SK-N-SH (cell line): ENCODE results near the gene PDE6A. TPM values are rescaled to one million over a fixed set of nuclear protein-coding genes. Genes with fewer than 3 reads are reported as not detected.

Experiments used
- CTCF ChIA-PET: fragments of 300-600, 350-600 bp; formaldehyde crosslinking; extraction: SDS; loops from one replicate; lab custom pipeline; 2021; lab: Yijun Ruan, JAX
- POLR2A ChIA-PET: fragments of 350-600 bp; sonication (Branson Sonifier 250); formaldehyde crosslinking; extraction: SDS; loops from one replicate; lab custom pipeline; 2020; ENCODE audit warnings: antibody characterized with exemption, inconsistent platforms; lab: Yijun Ruan, JAX
- DNase-seq: peaks from one replicate; pipeline ENCODE4 v3.0.0; 2012
- H2AFZ ChIP-seq: fragments of 200-600 bp; sonication (generic); 2 replicates; pipeline ENCODE4 v1.8.1; 2016; ENCODE audit warnings: antibody characterized with exemption, mild to moderate bottlenecking, low read depth
- H3F3A ChIP-seq: fragments of 200-600 bp; sonication (generic); replicated peaks from 2 replicates; pipeline ENCODE3; 2016; ENCODE audit warnings: antibody characterized with exemption, mild to moderate bottlenecking; ENCODE audit not compliant: insufficient read depth
- H3K27ac ChIP-seq, 2 experiments: fragments of 200-500 bp in 1 of 2; fragments of 200-600 bp in 1 of 2; sonication (Bioruptor generic) in 1 of 2; sonication (generic), shearing (Covaris generic) in 1 of 2; 2 replicates each; pipeline versions ENCODE4 v1.5.1 to v1.6.1; 2014 to 2016; ENCODE audit warnings: low read depth in 2 of 2, inconsistent platforms in 1 of 2, low read length in 1 of 2, mild to moderate bottlenecking in 1 of 2, mixed read lengths in 1 of 2
- H3K27me3 ChIP-seq: fragments of 200-600 bp; sonication (generic), shearing (Covaris generic); 2 replicates; pipeline ENCODE4 v1.6.1; 2016; ENCODE audit warnings: mixed run types; ENCODE audit not compliant: insufficient read depth
- H3K36me3 ChIP-seq, 2 experiments: fragments of 200-500 bp in 1 of 2; fragments of 200-600 bp in 1 of 2; sonication (Bioruptor generic) in 1 of 2; sonication (generic) in 1 of 2; replicated peaks in 1 of 2; 2 replicates each; pipeline versions ENCODE3 to v1.5.1; 2014 to 2016; ENCODE audit warnings: low read length in 1 of 2, mild to moderate bottlenecking in 1 of 2; ENCODE audit not compliant: insufficient read depth in 2 of 2, control insufficient read depth in 1 of 2
- H3K4me1 ChIP-seq, 2 experiments: fragments of 200-500 bp in 1 of 2; fragments of 200-600 bp in 1 of 2; sonication (Bioruptor generic) in 1 of 2; sonication (generic), shearing (Covaris generic) in 1 of 2; 2 replicates each; pipeline versions ENCODE4 v1.5.1 to v1.6.1; 2014 to 2016; ENCODE audit warnings: low read depth in 1 of 2, low read length in 1 of 2, mixed run types in 1 of 2; ENCODE audit not compliant: insufficient read depth in 2 of 2, control insufficient read depth in 1 of 2
- H3K4me2 ChIP-seq: fragments of 200-600 bp; sonication (generic), shearing (Covaris generic); 2 replicates; pipeline ENCODE4 v1.6.1; 2017; ENCODE audit warnings: mixed run types
- H3K4me3 ChIP-seq, 2 experiments: fragments of 200-500 bp in 1 of 2; fragments of 200-600 bp in 1 of 2; sonication (Bioruptor generic) in 1 of 2; sonication (generic), shearing (Covaris generic) in 1 of 2; 2 replicates each; pipeline versions ENCODE4 v1.5.1 to v1.8.1; 2014 to 2016; ENCODE audit warnings: low read depth in 2 of 2, inconsistent platforms in 1 of 2, low read length in 1 of 2, mild to moderate bottlenecking in 1 of 2, mixed read lengths in 1 of 2, moderate library complexity in 1 of 2
- H3K79me2 ChIP-seq: fragments of 200-600 bp; sonication (generic); 2 replicates; pipeline ENCODE4 v1.8.1; 2017; ENCODE audit warnings: mild to moderate bottlenecking; ENCODE audit not compliant: insufficient read depth
- H3K9ac ChIP-seq: fragments of 200-600 bp; sonication (generic); 2 replicates; pipeline ENCODE4 v1.6.1; 2017; ENCODE audit warnings: mixed run types
- H3K9me2 ChIP-seq: fragments of 200-600 bp; sonication (generic); 2 replicates; pipeline ENCODE4 v1.6.1; 2017; ENCODE audit warnings: mixed run types
- H3K9me3 ChIP-seq: fragments of 200-600 bp; sonication (generic); 2 replicates; pipeline ENCODE4 v1.6.1; 2017; ENCODE audit warnings: mixed run types, mild to moderate bottlenecking, moderate library complexity
- H4K20me1 ChIP-seq: fragments of 200-600 bp; sonication (generic); 2 replicates; pipeline ENCODE4 v1.6.1; 2017; ENCODE audit warnings: mild to moderate bottlenecking, mixed run types; ENCODE audit not compliant: insufficient read depth
- EP300 ChIP-seq, 2 experiments: IDR thresholded peaks; 2 replicates each; pipeline versions ENCODE4 v1.4.0 to v1.6.1; 2012; ENCODE audit warnings: borderline replicate concordance in 1 of 2, low read depth in 1 of 2, low read length in 1 of 2
- EZH2phosphoT487 ChIP-seq: fragments of 200-600 bp; sonication (generic); IDR thresholded peaks from 2 replicates; pipeline ENCODE4 v1.6.1; 2017; ENCODE audit warnings: low read depth, mixed run types, mild to moderate bottlenecking, antibody characterized with exemption, moderate library complexity, borderline replicate concordance
- FOSL2 ChIP-seq: IDR thresholded peaks from 2 replicates; pipeline ENCODE4 v1.4.0; 2012; ENCODE audit warnings: low read depth, mild to moderate bottlenecking, moderate library complexity, borderline replicate concordance
- GABPA ChIP-seq: IDR thresholded peaks from 2 replicates; pipeline ENCODE4 v1.4.0; 2012; ENCODE audit warnings: low read depth, mild to moderate bottlenecking
- GATA2 ChIP-seq: sonication (generic); formaldehyde crosslinking; IDR thresholded peaks from 2 replicates; pipeline ENCODE4 v1.5.0; 2020; ENCODE audit warnings: mild to moderate bottlenecking, missing genetic modification reagents
- JUND ChIP-seq: IDR thresholded peaks from 2 replicates; pipeline ENCODE4 v1.4.0; 2012
- MAX ChIP-seq: IDR thresholded peaks from 2 replicates; pipeline ENCODE4 v1.4.0; 2012; ENCODE audit warnings: low read depth
- MEF2A ChIP-seq: IDR thresholded peaks from 2 replicates; pipeline ENCODE4 v1.4.0; 2012; ENCODE audit warnings: low read depth, borderline replicate concordance
- MXI1 ChIP-seq: IDR thresholded peaks from 2 replicates; pipeline ENCODE4 v1.6.1; 2012; ENCODE audit warnings: mild to moderate bottlenecking, low read depth, low read length, improper control_type of control experiment
- NFIC ChIP-seq: IDR thresholded peaks from 2 replicates; pipeline ENCODE4 v1.4.0; 2012; ENCODE audit warnings: borderline replicate concordance
- NRF1 ChIP-seq: IDR thresholded peaks from 2 replicates; pipeline ENCODE4 v1.6.1; 2012; ENCODE audit warnings: low read depth, mild to moderate bottlenecking, low read length
- PBX3 ChIP-seq: IDR thresholded peaks from 2 replicates; pipeline ENCODE4; 2012
- RAD21 ChIP-seq: IDR thresholded peaks from 2 replicates; pipeline ENCODE4 v1.6.1; 2012; ENCODE audit warnings: mild to moderate bottlenecking, low read length
- RFX5 ChIP-seq: IDR thresholded peaks from 2 replicates; pipeline ENCODE4 v1.6.1; 2012; ENCODE audit warnings: mild to moderate bottlenecking, improper control_type of control experiment, low read length
- TAF1 ChIP-seq: IDR thresholded peaks from 2 replicates; pipeline ENCODE4 v1.6.1; 2012; ENCODE audit warnings: low read depth, mild to moderate bottlenecking, low read length, moderate library complexity, borderline replicate concordance
- TCF12 ChIP-seq: IDR thresholded peaks from 2 replicates; pipeline ENCODE4 v1.4.0; 2012
- TEAD4 ChIP-seq: IDR thresholded peaks from 2 replicates; pipeline ENCODE4 v1.4.0; 2012; ENCODE audit warnings: mild to moderate bottlenecking, borderline replicate concordance; ENCODE audit not compliant: insufficient read depth
- YY1 ChIP-seq: IDR thresholded peaks from 2 replicates; pipeline ENCODE4 v1.4.0; 2012; ENCODE audit warnings: low read depth, mild to moderate bottlenecking
- WGBS: methylation state at CpG from one replicate; pipeline ENCODE4 v1.1.6; 2017; ENCODE audit warnings: low lambda C conversion rate; 5-methylcytosine and 5-hydroxymethylcytosine counted together
- polyA plus RNA-seq, 3 experiments: library from polyadenylated mRNA; depleted of rRNA; stranded (reverse); fragments of >200 nt; gene quantifications; 2 replicates each; pipeline ENCODE4 v1.2.3, GENCODE V29; 2012
- TF ChIP-seq, protein P1 (sequence below): fragments of 150-350 bp; IDR thresholded peaks from 2 replicates; pipeline ENCODE4 v1.6.1; 2017; ENCODE audit warnings: antibody characterized with exemption, low read length, low read depth, borderline replicate concordance
- TF ChIP-seq, protein P2 (sequence below): IDR thresholded peaks from 2 replicates; pipeline ENCODE4 v1.4.0; 2012; ENCODE audit warnings: low read depth, borderline replicate concordance
- TF ChIP-seq, protein P3 (sequence below): IDR thresholded peaks from 2 replicates; pipeline ENCODE4 v1.4.0; 2012; ENCODE audit warnings: low read depth, borderline replicate concordance

PDE6A gene
- polyA plus RNA-seq, 1 of the 3 experiments (the other 2 are of a cell fraction), result 0.05 TPM

GRCh38 chr5:149887622-149888183 lies 56.9 kb downstream of the PDE6A start:
- H3K79me2 ChIP-seq, result no peaks in the 10 kb centered on the region
- 24% methylated on average over 10 of the region's 10 CpGs for WGBS
- peaks cover 4 to 6% of the 10 kb centered on the region in 2 experiments; a peak in 2 of 4 replicates for H3K4me1 ChIP-seq
- POLR2A ChIA-PET, result no interaction called here
- H2AFZ ChIP-seq, result peak overlapping the region; percentile 78
- no peaks in the 10 kb centered on the region for H4K20me1 ChIP-seq
- H3F3A ChIP-seq, result peaks cover 8% of the 10 kb centered on the region
- TF ChIP-seq TEAD4 (peak; percentile 71; the same call in 1 of the 2 replicates), NFIC (peak; percentile 93), TCF12 (peak; percentile 27), EP300 (IDR thresholded peaks at IDR 0.05; ENCODE audit: borderline replicate concordance in 1 of 2, low read depth in 1 of 2, low read length in 1 of 2) (peak in 1 of 2 experiments; percentile 54; a peak in 1 of 4 replicates), MXI1 (no peak), TAF1 (no peak)
- TF ChIP-seq, protein P1, sequence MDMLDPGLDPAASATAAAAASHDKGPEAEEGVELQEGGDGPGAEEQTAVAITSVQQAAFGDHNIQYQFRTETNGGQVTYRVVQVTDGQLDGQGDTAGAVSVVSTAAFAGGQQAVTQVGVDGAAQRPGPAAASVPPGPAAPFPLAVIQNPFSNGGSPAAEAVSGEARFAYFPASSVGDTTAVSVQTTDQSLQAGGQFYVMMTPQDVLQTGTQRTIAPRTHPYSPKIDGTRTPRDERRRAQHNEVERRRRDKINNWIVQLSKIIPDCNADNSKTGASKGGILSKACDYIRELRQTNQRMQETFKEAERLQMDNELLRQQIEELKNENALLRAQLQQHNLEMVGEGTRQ, result no peak
- TF ChIP-seq, protein P2, sequence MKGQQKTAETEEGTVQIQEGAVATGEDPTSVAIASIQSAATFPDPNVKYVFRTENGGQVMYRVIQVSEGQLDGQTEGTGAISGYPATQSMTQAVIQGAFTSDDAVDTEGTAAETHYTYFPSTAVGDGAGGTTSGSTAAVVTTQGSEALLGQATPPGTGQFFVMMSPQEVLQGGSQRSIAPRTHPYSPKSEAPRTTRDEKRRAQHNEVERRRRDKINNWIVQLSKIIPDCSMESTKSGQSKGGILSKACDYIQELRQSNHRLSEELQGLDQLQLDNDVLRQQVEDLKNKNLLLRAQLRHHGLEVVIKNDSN, result peak; percentile 36; the same call in 1 of the 2 replicates
- peak overlapping the region; percentile 71 for H3K4me2 ChIP-seq
- CTCF ChIA-PET, result no interaction called here
- H3K27me3 ChIP-seq, result no peaks in the 10 kb centered on the region
- H3K36me3 ChIP-seq, result no peaks in the 10 kb centered on the region
- H3K9me3 ChIP-seq, result no peaks in the 10 kb centered on the region
- no peak overlapping the region for H3K4me3 ChIP-seq
- H3K9me2 ChIP-seq, result no peaks in the 10 kb centered on the region
- peak overlapping the region; percentile 36; the same call in 1 of the 2 replicates for H3K9ac ChIP-seq
- DNase-seq, result no peak
- peak overlapping the region; percentile 14 to 53; a peak in 3 of 4 replicates for H3K27ac ChIP-seq

DNA sequence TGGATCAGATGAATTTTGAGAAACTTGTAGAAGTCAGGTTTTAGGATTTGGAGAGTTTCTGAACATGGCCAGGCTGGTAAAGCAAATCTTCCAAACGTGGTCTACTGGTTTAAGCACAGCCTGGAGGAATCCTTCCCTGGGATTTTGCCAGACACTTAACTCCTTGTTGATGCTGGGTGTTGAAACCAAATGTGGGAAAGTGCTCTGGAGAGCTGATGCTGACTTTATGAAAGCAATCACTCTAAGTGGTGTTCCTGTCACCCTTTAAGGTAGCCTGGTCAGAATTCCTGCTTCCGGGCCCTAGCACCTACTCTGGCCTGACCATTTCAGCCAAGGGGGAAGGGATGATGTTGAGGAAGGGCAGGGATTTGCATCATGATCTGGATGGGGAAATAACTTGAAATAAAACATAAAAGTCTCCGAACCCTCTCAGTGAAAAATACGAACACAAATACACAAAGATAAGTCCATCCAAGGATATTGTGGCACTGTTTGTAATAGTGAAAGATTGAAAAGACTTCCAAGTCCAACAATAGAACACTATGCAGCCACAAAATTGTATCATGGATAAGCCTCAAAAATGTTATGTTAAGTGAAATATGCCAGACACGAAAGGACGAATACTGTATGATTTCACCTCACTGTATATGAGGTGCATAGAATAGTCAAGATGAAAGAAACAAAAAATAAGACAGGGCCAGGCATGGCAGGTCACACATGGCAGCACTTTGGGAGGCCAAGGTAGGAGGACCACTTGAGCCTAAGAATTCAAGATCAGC lies 57.7 kb downstream of the PDE6A start:
- DNase-seq, result no peak
- WGBS, result 89% methylated on average over 6 of the region's 6 CpGs
- H3K36me3 ChIP-seq, result no peaks in the 10 kb centered on the region
- ChIA-PET CTCF (interaction anchor here (1.0 to 2.1 kb wide), 3 partner anchors 34 to 104 kb away, joined by 3 to 9 read pairs (median 5); no protein-coding TSS in a partner anchor), POLR2A (no interaction called here)
- H3K9me2 ChIP-seq, result no peaks in the 10 kb centered on the region
- H3K9me3 ChIP-seq, result no peaks in the 10 kb centered on the region
- no peak overlapping the region for H3K9ac ChIP-seq
- H3K4me3 ChIP-seq, result no peak overlapping the region
- no peaks in the 10 kb centered on the region for H4K20me1 ChIP-seq
- H3K4me2 ChIP-seq, result peak overlapping the region; percentile 71; the same call in 1 of the 2 replicates
- no peaks in the 10 kb centered on the region for H3K27me3 ChIP-seq
- H3F3A ChIP-seq, result peaks cover 8% of the 10 kb centered on the region
- H2AFZ ChIP-seq, result peak overlapping the region; percentile 78
- peak overlapping the region; percentile 35 to 53; a peak in 2 of 4 replicates for H3K27ac ChIP-seq
- H3K79me2 ChIP-seq, result no peaks in the 10 kb centered on the region
- peaks cover 4 to 6% of the 10 kb centered on the region in 2 experiments; a peak in 2 of 4 replicates for H3K4me1 ChIP-seq
- TF ChIP-seq EP300 (IDR thresholded peaks at IDR 0.05; ENCODE audit: borderline replicate concordance in 1 of 2, low read depth in 1 of 2, low read length in 1 of 2) (no peak), GATA2 (CRISPR knock-in tag) (no peak), PBX3 (no peak), TCF12 (no peak), EZH2phosphoT487 (no peak), GABPA (no peak), MEF2A (no peak), NFIC (no peak; the same call in 1 of the 2 replicates), MAX (no peak), TAF1 (no peak), RAD21 (no peak), JUND (no peak), FOSL2 (no peak), YY1 (no peak), NRF1 (no peak), RFX5 (no peak)
- TF ChIP-seq, protein P3, sequence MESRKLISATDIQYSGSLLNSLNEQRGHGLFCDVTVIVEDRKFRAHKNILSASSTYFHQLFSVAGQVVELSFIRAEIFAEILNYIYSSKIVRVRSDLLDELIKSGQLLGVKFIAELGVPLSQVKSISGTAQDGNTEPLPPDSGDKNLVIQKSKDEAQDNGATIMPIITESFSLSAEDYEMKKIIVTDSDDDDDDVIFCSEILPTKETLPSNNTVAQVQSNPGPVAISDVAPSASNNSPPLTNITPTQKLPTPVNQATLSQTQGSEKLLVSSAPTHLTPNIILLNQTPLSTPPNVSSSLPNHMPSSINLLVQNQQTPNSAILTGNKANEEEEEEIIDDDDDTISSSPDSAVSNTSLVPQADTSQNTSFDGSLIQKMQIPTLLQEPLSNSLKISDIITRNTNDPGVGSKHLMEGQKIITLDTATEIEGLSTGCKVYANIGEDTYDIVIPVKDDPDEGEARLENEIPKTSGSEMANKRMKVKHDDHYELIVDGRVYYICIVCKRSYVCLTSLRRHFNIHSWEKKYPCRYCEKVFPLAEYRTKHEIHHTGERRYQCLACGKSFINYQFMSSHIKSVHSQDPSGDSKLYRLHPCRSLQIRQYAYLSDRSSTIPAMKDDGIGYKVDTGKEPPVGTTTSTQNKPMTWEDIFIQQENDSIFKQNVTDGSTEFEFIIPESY, result no peak
